Stimulated activated memory B cell treated with anti-CD40 and anti-IgM and Interleukin-4, amounts not matched to agents 10 μg/mL and 1 μg/mL and 100 μg/mL, for 72 hours (primary cell): Measurements from ENCODE around the gene FBL.
"Not testable (repeated sequence)": the region's sequence is repeated elsewhere in the genome, so short reads cannot be mapped to it uniquely, and the experiment has no call there.

Experiments
- ATAC-seq: fragments of 150-1000 bp; cut with Tn5 transposase; 2 replicates; pipeline ENCODE4 v1.10.0; 2021
- H3K27ac Mint-ChIP-seq: one replicate; pipeline ENCODE4 v1.8.0; 2022; ENCODE audit warnings: mild to moderate bottlenecking, mixed read lengths
- H3K27me3 Mint-ChIP-seq: one replicate; pipeline ENCODE4 v1.8.0; 2022; ENCODE audit warnings: mixed read lengths
- H3K36me3 Mint-ChIP-seq: one replicate; pipeline ENCODE4 v1.8.0; 2022; ENCODE audit warnings: mixed read lengths
- H3K4me1 Mint-ChIP-seq: one replicate; pipeline ENCODE4 v1.8.0; 2022; ENCODE audit warnings: mixed read lengths
- H3K4me3 Mint-ChIP-seq: one replicate; pipeline ENCODE4 v1.8.0; 2022; ENCODE audit warnings: mild to moderate bottlenecking, moderate library complexity, mixed read lengths
- H3K9me3 Mint-ChIP-seq: one replicate; pipeline ENCODE4 v1.8.0; 2022; ENCODE audit warnings: mixed read lengths

The FBL gene

GRCh38 chr19:39825531-39826076 is 20.6 kb downstream of the FBL start:
- no peak for ATAC-seq
- H3K36me3 Mint-ChIP-seq = peaks cover 40% of the 10 kb centered on the region
- no peak overlapping the region for H3K27ac Mint-ChIP-seq
- H3K4me3 Mint-ChIP-seq = no peak overlapping the region
- peaks cover 13% of the 10 kb centered on the region for H3K4me1 Mint-ChIP-seq
- H3K27me3 Mint-ChIP-seq = no peaks in the 10 kb centered on the region
- H3K9me3 Mint-ChIP-seq = no peaks in the 10 kb centered on the region

DNA sequence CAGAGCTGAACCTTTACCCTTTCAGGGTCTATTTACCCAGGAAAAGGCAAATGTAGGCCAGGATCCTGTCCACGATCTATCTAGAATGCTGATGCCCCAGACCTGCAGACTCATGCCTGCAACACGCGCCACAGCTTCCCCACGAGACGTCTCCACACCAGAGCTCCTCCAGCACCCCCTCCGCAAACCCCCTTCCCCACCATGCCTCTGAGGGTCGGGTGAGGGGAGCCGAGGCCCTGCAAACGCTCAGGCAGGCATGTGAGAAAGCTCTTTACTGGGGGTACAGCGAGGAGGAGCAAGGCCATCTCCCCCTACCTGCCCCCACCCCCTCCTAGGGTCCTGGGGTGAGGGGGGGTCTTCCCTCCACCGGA is 21.1 kb downstream of the FBL start:
- H3K27me3 Mint-ChIP-seq = no peaks in the 10 kb centered on the region
- H3K36me3 Mint-ChIP-seq = peaks cover 40% of the 10 kb centered on the region
- H3K9me3 Mint-ChIP-seq = no peaks in the 10 kb centered on the region
- H3K4me1 Mint-ChIP-seq = peaks cover 17% of the 10 kb centered on the region
- H3K4me3 Mint-ChIP-seq = no peak overlapping the region
- no peak overlapping the region for H3K27ac Mint-ChIP-seq
- ATAC-seq = no peak

DNA sequence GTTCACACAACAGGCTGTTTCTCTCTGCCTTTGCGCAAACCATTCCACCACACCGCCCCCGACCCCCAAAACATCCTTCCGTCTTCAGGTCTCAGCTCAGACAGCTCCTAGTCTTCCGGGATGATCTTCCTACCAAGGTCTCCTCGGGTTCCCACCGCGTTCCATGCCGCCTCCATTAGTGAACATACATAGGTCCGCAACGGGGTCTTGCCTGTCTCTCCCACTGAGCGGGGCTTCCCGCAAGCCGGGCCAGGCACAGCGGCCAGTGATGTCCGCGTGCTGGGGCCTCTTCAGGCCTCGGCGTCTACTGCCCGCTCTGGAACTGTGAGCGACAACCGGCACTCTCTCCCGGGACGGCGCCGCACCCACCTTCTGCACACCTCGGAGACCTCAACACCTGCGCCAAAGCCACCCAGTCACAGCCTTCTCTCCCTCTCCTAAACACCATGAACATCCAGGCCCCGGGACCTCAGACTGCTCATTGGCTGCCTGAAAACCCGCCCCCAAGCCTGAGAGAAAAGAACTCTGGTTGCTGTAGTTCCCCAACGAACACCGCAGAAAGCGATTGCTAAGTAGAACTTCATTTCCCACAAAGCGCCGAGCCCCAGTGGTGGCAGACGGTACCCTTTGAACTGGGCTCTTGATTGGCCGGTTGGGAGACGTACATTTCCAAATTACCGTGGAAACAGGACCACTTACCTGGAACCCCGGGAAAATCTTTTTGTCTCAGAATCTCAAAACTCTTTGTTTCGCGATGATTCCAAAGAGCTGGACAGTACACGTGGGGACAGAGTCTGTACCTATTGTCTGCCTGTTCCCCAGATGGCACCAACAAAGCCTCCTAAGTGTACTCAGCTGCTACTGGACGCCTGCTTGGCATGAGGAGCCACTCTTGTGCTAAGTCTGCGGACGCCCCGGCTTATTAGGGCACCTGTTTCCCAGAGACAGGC is 21.8 kb downstream of the FBL start:
- Mint-ChIP-seq H3K27ac (no peak overlapping the region), H3K27me3 (no peaks in the 10 kb centered on the region), H3K36me3 (peaks cover 41% of the 10 kb centered on the region), H3K4me3 (no peak overlapping the region), H3K9me3 (no peaks in the 10 kb centered on the region), H3K4me1 (peaks cover 22% of the 10 kb centered on the region)
- ATAC-seq = peak; percentile 98

GRCh38 chr19:39823686-39824085 is 22.5 kb downstream of the FBL start:
- Mint-ChIP-seq H3K4me3 (no peak overlapping the region), H3K4me1 (peaks cover 23% of the 10 kb centered on the region), H3K36me3 (peaks cover 35% of the 10 kb centered on the region), H3K27me3 (no peaks in the 10 kb centered on the region), H3K9me3 (no peaks in the 10 kb centered on the region), H3K27ac (no peak overlapping the region)
- ATAC-seq = no peak

- Mint-ChIP-seq H3K27me3 (no peaks in the 10 kb centered on the region), H3K4me1 (peaks cover 36% of the 10 kb centered on the region), H3K9me3 (no peaks in the 10 kb centered on the region), H3K36me3 (peaks cover 24% of the 10 kb centered on the region), H3K4me3 (no peak overlapping the region), H3K27ac (no peak overlapping the region)
- ATAC-seq = no peak
Observed at GRCh38 chr19:39820696-39821095, 25.5 kb downstream of the FBL start.

DNA sequence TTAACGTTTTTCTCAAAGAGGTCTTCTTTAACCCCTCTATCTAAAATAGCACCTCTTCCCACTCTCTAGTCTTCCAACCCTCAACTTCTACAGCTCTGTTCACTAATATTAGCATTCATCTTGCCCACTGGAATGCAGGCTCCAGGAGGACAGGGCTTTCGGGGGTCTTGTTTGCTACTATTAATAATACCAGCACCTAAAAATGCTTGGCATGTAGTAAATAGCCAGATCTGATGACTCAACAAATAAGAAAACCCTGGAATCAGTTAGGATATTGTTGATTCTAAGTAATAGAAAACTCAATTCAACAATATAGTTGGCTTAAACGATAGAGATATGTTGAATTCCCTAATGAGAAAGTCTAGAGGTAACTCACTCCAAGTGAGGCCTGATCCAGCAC is 26.4 kb downstream of the FBL start:
- Mint-ChIP-seq H3K4me3 (no peak overlapping the region), H3K9me3 (no peaks in the 10 kb centered on the region), H3K4me1 (peaks cover 37% of the 10 kb centered on the region), H3K27me3 (no peaks in the 10 kb centered on the region), H3K36me3 (peaks cover 25% of the 10 kb centered on the region), H3K27ac (peak overlapping the region; percentile 84)
- no peak for ATAC-seq

DNA sequence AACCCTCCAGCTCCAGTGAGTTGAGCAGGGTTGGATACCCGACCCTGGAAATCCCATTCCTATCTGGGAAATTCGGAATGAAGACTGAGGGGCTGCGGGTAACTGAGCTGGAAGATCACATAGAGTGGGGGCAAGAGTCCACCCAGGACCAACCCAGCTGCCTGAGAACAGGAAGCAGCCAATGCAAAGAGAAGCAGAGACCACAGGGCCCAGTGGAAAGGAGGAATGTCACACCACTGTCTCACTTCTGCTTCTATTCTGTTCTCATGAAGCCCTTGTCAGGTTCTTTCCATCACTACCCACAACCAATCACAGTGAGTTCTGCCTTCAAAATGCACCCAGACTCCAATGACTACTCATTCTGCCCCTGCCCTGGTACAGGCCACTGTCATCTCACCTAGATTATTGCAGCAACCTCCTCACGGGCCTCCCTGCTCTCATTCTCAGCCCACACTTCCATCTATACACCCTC is 27.5 kb downstream of the FBL start:
- peaks cover 37% of the 10 kb centered on the region for H3K4me1 Mint-ChIP-seq
- peaks cover 26% of the 10 kb centered on the region for H3K36me3 Mint-ChIP-seq
- no peaks in the 10 kb centered on the region for H3K27me3 Mint-ChIP-seq
- H3K4me3 Mint-ChIP-seq = no peak overlapping the region
- no peaks in the 10 kb centered on the region for H3K9me3 Mint-ChIP-seq
- peak; percentile 98 for ATAC-seq
- peak overlapping the region; percentile 84 for H3K27ac Mint-ChIP-seq

DNA sequence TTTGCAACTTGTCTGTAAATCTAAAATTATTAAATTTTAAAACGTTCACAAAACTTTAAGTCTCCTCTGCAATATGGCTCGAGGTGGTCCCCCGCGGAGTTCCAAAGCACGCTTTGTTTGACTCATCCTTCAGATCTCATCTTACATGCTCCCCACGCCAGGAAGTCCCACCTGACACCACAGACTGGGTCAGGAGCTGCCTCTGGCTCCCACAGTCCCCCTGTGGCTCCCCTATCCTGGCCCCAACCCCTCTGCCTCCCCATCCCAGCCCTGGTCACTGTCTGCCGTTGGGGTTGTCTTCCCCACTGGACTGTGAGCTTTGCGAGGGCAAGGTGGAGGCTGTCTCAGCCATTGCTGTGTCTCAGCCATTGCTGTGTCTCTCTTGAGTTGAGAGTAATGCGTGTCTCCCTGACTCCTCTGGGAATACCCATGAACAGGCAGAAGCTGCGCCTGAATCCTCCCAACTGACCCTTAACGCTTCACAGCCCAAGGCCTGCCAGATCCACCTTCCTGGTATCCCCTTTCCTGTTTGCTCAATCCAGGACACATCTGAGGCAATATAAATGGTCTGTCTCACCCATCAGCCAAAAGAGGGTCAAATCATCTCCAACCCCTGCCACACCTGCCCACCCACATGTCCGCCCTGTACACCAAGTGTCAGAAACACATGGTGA is 28.2 kb downstream of the FBL start:
- no peaks in the 10 kb centered on the region for H3K27me3 Mint-ChIP-seq
- H3K27ac Mint-ChIP-seq = peak overlapping the region; percentile 84
- peak; percentile 29 for ATAC-seq
- peaks cover 31% of the 10 kb centered on the region for H3K36me3 Mint-ChIP-seq
- peaks cover 37% of the 10 kb centered on the region for H3K4me1 Mint-ChIP-seq
- no peaks in the 10 kb centered on the region for H3K9me3 Mint-ChIP-seq
- no peak overlapping the region for H3K4me3 Mint-ChIP-seq

DNA sequence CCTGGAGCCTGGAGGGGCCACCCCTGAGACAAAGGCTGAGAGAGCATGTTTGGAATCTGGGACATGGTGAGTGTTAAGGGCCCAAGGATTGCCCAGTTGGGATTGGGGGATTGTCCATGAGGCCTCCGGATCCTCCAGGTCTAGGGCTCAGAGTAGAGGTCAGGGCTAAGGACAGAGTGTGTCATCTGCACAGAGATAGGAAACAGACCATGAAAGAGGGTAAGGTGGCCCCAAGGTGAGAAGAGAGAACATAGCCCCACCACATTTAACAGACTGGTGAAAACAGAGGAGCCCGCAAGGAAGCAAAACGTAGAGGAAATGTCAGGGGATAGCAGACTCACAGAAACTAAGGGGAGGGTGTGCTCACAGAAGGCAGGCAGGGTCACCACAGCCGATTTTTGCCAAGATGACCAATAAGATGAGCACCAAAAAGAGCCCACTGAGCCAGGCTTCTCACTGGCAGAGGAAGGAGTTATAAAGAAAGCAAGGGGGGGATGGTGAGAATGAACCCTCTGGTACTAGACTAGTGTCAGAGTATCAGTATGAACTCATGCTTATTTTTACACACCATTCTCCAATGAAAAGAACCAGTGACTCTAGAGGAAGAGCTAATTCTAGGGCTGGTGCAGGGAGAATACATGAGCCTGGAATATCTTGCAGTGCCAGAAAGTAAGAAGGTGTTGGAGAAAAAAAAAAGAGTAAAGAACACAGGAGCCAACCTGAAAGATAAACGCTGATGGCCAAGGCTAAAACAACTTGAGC is 29.7 kb downstream of the FBL start:
- Mint-ChIP-seq H3K27ac (peak overlapping the region; percentile 55), H3K4me1 (peaks cover 37% of the 10 kb centered on the region), H3K27me3 (no peaks in the 10 kb centered on the region), H3K4me3 (no peak overlapping the region), H3K36me3 (peaks cover 31% of the 10 kb centered on the region), H3K9me3 (no peaks in the 10 kb centered on the region)
- no peak for ATAC-seq

GRCh38 chr19:39814595-39814994 is 31.6 kb downstream of the FBL start:
- H3K36me3 Mint-ChIP-seq = peaks cover 25% of the 10 kb centered on the region
- H3K4me1 Mint-ChIP-seq = peaks cover 30% of the 10 kb centered on the region
- ATAC-seq = no peak
- no peaks in the 10 kb centered on the region for H3K27me3 Mint-ChIP-seq
- no peak overlapping the region for H3K4me3 Mint-ChIP-seq
- no peak overlapping the region for H3K27ac Mint-ChIP-seq
- no peaks in the 10 kb centered on the region for H3K9me3 Mint-ChIP-seq

DNA sequence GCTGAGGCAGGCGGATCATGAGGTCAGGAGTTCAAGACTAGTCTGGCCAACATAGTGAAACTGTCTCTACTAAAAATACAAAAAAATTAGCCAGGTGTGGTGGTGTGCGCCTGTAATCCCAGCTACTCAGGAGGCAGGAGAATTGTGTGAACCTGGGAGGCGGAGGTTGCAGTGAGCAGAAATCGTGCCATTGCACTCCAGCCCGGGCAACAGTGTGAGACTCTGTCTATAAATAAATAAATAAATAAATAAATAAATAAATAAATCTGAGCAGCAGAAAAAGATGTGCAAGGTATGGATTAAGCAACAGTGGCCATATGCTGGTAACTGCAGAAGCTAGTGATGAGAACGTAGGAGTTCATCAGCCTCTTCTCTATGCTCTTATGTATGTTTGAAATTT is 32.1 kb downstream of the FBL start:
- H3K36me3 Mint-ChIP-seq = peaks cover 25% of the 10 kb centered on the region
- not testable (repeated sequence) for ATAC-seq, H3K27me3 Mint-ChIP-seq, H3K9me3 Mint-ChIP-seq, H3K27ac Mint-ChIP-seq, H3K4me3 Mint-ChIP-seq
- peaks cover 25% of the 10 kb centered on the region for H3K4me1 Mint-ChIP-seq

DNA sequence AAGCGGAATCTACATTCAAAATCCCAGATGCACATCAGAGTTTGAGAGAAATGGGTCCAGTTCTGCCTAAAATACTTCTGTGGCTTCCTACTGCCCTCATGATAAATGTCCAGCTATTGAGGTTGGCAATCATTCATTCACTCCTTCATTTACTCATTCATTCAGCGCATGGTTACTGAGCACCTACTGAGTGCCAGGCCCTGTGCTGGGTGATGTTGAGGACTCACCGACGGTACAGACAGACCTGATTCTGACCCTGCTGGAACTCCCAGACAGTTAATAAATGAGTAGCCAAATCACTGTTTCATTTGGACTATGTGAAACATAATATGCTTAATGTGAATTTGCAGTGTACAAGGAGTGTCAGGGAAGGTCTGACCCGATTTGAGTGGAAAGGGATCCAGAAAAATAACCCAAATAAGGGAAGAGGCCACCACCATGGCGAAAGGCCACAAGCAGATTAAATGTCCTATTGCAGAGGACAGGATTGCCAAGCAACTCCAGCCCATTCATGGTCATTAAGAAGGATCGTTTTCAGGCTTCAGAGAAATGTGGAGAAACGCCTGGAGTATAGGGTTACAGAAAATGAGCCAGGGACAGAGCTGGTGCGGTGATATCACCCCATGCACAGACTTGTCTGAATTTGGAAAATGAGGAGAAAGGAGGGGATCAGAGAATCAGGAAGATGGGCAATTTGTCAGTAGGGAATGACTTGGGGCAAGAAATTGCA is 32.8 kb downstream of the FBL start:
- H3K27me3 Mint-ChIP-seq = no peaks in the 10 kb centered on the region
- peaks cover 25% of the 10 kb centered on the region for H3K36me3 Mint-ChIP-seq
- no peak overlapping the region for H3K27ac Mint-ChIP-seq
- peaks cover 18% of the 10 kb centered on the region for H3K4me1 Mint-ChIP-seq
- ATAC-seq = no peak
- no peaks in the 10 kb centered on the region for H3K9me3 Mint-ChIP-seq
- H3K4me3 Mint-ChIP-seq = no peak overlapping the region

GRCh38 chr19:39811064-39811463 is 35.1 kb downstream of the FBL start:
- Mint-ChIP-seq H3K4me1 (peaks cover 5% of the 10 kb centered on the region), H3K4me3 (no peak overlapping the region), H3K27me3 (peaks cover 2% of the 10 kb centered on the region), H3K9me3 (peaks cover 2% of the 10 kb centered on the region), H3K27ac (no peak overlapping the region), H3K36me3 (peaks cover 11% of the 10 kb centered on the region)
- no peak for ATAC-seq

DNA sequence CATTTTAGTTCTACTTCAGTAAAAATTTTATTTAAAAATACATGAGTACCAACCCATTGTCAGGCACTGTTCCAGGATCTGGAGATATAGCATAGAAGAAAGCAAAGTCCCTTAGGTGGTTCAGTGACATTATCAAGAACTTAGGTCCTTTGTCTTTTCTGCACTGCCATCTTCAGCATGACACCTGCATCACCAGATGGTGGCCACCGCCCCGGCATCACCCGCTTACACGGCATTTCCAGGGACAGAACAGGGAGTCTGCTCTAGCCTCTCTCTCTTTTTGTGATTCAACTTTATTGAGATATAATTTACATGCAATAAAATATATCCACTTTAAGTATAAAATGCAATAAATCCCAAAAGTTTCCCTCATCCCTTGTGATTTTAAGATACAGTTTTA is 35.8 kb downstream of the FBL start:
- Mint-ChIP-seq H3K27ac (no peak overlapping the region), H3K36me3 (peaks cover 6% of the 10 kb centered on the region), H3K27me3 (peaks cover 9% of the 10 kb centered on the region), H3K4me3 (no peak overlapping the region), H3K9me3 (peaks cover 2% of the 10 kb centered on the region), H3K4me1 (no peaks in the 10 kb centered on the region)
- ATAC-seq = no peak
